ENCODE data around the gene FRY. TPM values are rescaled to one million over a fixed set of nuclear protein-coding genes. Genes with fewer than 3 reads are reported as not detected.

The FRY gene
- total RNA-seq, 1 experiment from 2014 or later, result 1.3 TPM

- ATAC-seq (peak; percentile 62), DNase-seq (peak; percentile 65)
- Histone ChIP-seq H3K9me3 (ENCODE audit: low read length) (no peaks in the 10 kb centered on the region), H2AFZ (ENCODE audit: low read length) (no peak overlapping the region), H3K4me3 (ENCODE audit: low read length) (no peak overlapping the region), H3K9ac (ENCODE audit: low read length) (no peak overlapping the region), H3K4me2 (ENCODE audit: low read length) (no peak overlapping the region), H3K4me1 (ENCODE audit: insufficient read depth, low read length) (peaks cover 4% of the 10 kb centered on the region; the same call in 1 of the 2 replicates), H3K27me3 (ENCODE audit: low read length) (no peaks in the 10 kb centered on the region), H3K79me2 (ENCODE audit: low read length) (no peaks in the 10 kb centered on the region), H4K20me1 (ENCODE audit: low read length) (no peaks in the 10 kb centered on the region), H3K36me3 (ENCODE audit: low read depth, low read length) (no peaks in the 10 kb centered on the region), H3K9me2 (replicated peaks; ENCODE audit: low read length) (no peaks in the 10 kb centered on the region), H3F3A (ENCODE audit: low read length, unreplicated experiment) (no peaks in the 10 kb centered on the region), H3K27ac (ENCODE audit: low read length) (no peak overlapping the region)
- ChIA-PET POLR2A (ENCODE audit: unreplicated experiment) (no interaction called here), CTCF (interaction anchor here (0.7 kb wide), 2 partner anchors 38 to 127 kb away, joined by 3 to 4 read pairs; no protein-coding TSS in a partner anchor)
- BruUV-seq (replicated peaks), result no TSS peak
- TF ChIP-seq CTCF (conservative IDR thresholded peaks at IDR 0.05; ENCODE audit: low read depth, low read length) (peak; percentile 78), EZH2 (IDR thresholded peaks at IDR 0.05; ENCODE audit: low read length, unreplicated experiment) (no peak)
- intact Hi-C loops (cut with micrococcal nuclease), result loop anchor here (5.0 kb wide), 1 partner anchor 44 kb away; no protein-coding TSS in a partner anchor
These were observed 236.4 kb downstream of the FRY start for GRCh38 chr13:32267836-32268439.

GRCh38 chr13:32272021-32272683 is 240.6 kb downstream of the FRY start:
- Histone ChIP-seq H3K27me3 (ENCODE audit: low read length) (no peaks in the 10 kb centered on the region), H3K4me2 (ENCODE audit: low read length) (peak overlapping the region; percentile 6; the same call in 1 of the 2 replicates), H4K20me1 (ENCODE audit: low read length) (no peaks in the 10 kb centered on the region), H3K36me3 (ENCODE audit: low read depth, low read length) (no peaks in the 10 kb centered on the region), H3K9me2 (replicated peaks; ENCODE audit: low read length) (no peaks in the 10 kb centered on the region), H3K4me1 (ENCODE audit: insufficient read depth, low read length) (no peaks in the 10 kb centered on the region), H3K79me2 (ENCODE audit: low read length) (no peaks in the 10 kb centered on the region), H3K4me3 (ENCODE audit: low read length) (no peak overlapping the region), H3K27ac (ENCODE audit: low read length) (no peak overlapping the region), H2AFZ (ENCODE audit: low read length) (no peak overlapping the region), H3K9me3 (ENCODE audit: low read length) (no peaks in the 10 kb centered on the region), H3K9ac (ENCODE audit: low read length) (no peak overlapping the region), H3F3A (ENCODE audit: low read length, unreplicated experiment) (no peaks in the 10 kb centered on the region)
- intact Hi-C loops (cut with micrococcal nuclease), result no loop called here
- no peak for DNase-seq
- ChIA-PET CTCF (no interaction called here), POLR2A (ENCODE audit: unreplicated experiment) (no interaction called here)
- no peak for ATAC-seq
- TF ChIP-seq EZH2phosphoT487 (IDR thresholded peaks at IDR 0.05; ENCODE audit: borderline replicate concordance, low read length) (no peak), EZH2 (IDR thresholded peaks at IDR 0.05; ENCODE audit: low read length, unreplicated experiment) (no peak), CTCF (conservative IDR thresholded peaks at IDR 0.05; ENCODE audit: low read depth, low read length) (no peak)
- BruUV-seq (replicated peaks), result no TSS peak

DNA sequence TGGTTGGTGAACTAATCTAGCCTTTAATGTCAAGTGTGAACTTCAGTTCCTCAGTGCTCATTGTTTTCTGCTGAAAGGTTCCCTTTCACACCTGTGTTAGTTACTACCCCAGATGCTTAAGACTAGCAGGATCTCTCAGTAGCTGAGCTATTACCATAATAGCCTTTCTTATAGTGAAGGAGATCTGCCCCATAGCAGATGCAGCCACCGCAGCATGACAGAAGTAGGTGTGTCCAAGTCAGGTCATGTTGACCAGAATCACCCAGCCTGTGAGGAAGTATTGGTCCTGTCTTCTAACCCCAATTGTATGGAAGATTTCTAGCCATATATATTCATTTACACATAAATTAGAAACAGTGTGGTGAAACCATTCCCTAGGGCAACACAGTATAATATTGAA is 246.3 kb downstream of the FRY start:
- no peak for TF ChIP-seq EZH2phosphoT487 (IDR thresholded peaks at IDR 0.05; ENCODE audit: borderline replicate concordance, low read length)
- no peak for TF ChIP-seq EZH2 (IDR thresholded peaks at IDR 0.05; ENCODE audit: low read length, unreplicated experiment)
- TF ChIP-seq CTCF (conservative IDR thresholded peaks at IDR 0.05; ENCODE audit: low read depth, low read length), result no peak
- H3K36me3 ChIP-seq (ENCODE audit: low read depth, low read length), result no peaks in the 10 kb centered on the region
- H3F3A ChIP-seq (ENCODE audit: low read length, unreplicated experiment), result no peaks in the 10 kb centered on the region
- ATAC-seq, result no peak
- no peak overlapping the region for H3K9ac ChIP-seq (ENCODE audit: low read length)
- ChIA-PET POLR2A (ENCODE audit: unreplicated experiment) (no interaction called here), CTCF (no interaction called here)
- no peaks in the 10 kb centered on the region for H3K9me2 ChIP-seq (replicated peaks; ENCODE audit: low read length)
- no peak for DNase-seq
- H2AFZ ChIP-seq (ENCODE audit: low read length), result no peak overlapping the region
- H3K4me2 ChIP-seq (ENCODE audit: low read length), result no peak overlapping the region
- BruUV-seq (replicated peaks), result no TSS peak
- no peak overlapping the region for H3K27ac ChIP-seq (ENCODE audit: low read length)
- H3K27me3 ChIP-seq (ENCODE audit: low read length), result no peaks in the 10 kb centered on the region
- H3K4me1 ChIP-seq (ENCODE audit: insufficient read depth, low read length), result no peaks in the 10 kb centered on the region
- H3K9me3 ChIP-seq (ENCODE audit: low read length), result no peaks in the 10 kb centered on the region
- intact Hi-C loops (cut with micrococcal nuclease), result no loop called here
- no peak overlapping the region for H3K4me3 ChIP-seq (ENCODE audit: low read length)
- no peaks in the 10 kb centered on the region for H3K79me2 ChIP-seq (ENCODE audit: low read length)
- H4K20me1 ChIP-seq (ENCODE audit: low read length), result no peaks in the 10 kb centered on the region

Measured in PC-3 (cell line).